RWPE1 (cell line): ENCODE results near the gene CD300A.
"Not testable (repeated sequence)": the region's sequence is repeated elsewhere in the genome, so short reads cannot be mapped to it uniquely, and the experiment has no call there.

Source experiments
- CTCF ChIA-PET: fragments of 350-600 bp; sonication (Branson Sonifier 250); formaldehyde crosslinking; extraction: SDS; loops from one replicate; lab custom pipeline; 2021; lab: Yijun Ruan, JAX
- POLR2A ChIA-PET: fragments of 400-600 bp; formaldehyde crosslinking; extraction: SDS; loops from one replicate; lab custom pipeline; 2020; ENCODE audit warnings: antibody characterized with exemption; ENCODE audit not compliant: low non-redundant PET; lab: Yijun Ruan, JAX
- DNase-seq: peaks from one replicate; pipeline ENCODE4 v3.0.0; 2012; ENCODE audit warnings: low spot score
- H3K27ac ChIP-seq: fragments of 450-650 bp; 2 replicates; pipeline ENCODE4 v1.5.1; 2017
- TF ChIP-seq, protein P1 (sequence below): fragments of 450-650 bp; conservative IDR thresholded peaks from 2 replicates; pipeline ENCODE4 v1.5.1; 2017; ENCODE audit warnings: low read depth, mild to moderate bottlenecking

The CD300A gene

DNA sequence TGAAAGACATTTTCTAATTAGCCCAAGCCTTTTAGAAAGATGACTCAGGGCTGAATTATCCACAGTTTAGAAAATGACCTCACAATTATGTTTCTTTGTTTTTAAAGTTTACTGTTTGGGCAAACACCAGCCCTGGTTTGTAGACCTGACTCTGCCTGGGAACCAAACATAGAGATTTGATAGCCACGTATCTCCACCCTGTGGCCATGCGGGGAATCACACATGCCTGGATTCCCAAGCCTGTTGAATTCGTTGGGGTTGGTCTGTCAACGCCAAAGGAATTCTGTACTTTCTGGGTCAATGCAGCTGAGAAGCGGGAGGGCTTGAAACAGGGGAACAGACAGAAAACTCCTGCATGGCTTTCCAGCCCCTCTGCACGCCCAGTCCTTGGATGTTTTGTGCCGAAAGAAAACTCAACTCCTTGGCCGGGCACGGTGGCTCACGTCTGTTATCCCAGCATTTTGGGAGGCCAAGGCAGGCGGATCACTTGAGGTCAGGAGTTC is 26.9 kb downstream of the CD300A start:
- ChIA-PET CTCF (interaction anchor here (0.6 to 1.7 kb wide), 3 partner anchors 42 to 125 kb away, joined by 3 to 6 read pairs (median 3); no protein-coding TSS in a partner anchor), POLR2A (no interaction called here)
- no peak overlapping the region for H3K27ac ChIP-seq
- DNase-seq, result peak; percentile 73
- TF ChIP-seq, protein P1, sequence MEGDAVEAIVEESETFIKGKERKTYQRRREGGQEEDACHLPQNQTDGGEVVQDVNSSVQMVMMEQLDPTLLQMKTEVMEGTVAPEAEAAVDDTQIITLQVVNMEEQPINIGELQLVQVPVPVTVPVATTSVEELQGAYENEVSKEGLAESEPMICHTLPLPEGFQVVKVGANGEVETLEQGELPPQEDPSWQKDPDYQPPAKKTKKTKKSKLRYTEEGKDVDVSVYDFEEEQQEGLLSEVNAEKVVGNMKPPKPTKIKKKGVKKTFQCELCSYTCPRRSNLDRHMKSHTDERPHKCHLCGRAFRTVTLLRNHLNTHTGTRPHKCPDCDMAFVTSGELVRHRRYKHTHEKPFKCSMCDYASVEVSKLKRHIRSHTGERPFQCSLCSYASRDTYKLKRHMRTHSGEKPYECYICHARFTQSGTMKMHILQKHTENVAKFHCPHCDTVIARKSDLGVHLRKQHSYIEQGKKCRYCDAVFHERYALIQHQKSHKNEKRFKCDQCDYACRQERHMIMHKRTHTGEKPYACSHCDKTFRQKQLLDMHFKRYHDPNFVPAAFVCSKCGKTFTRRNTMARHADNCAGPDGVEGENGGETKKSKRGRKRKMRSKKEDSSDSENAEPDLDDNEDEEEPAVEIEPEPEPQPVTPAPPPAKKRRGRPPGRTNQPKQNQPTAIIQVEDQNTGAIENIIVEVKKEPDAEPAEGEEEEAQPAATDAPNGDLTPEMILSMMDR, result peak; percentile 93

DNA sequence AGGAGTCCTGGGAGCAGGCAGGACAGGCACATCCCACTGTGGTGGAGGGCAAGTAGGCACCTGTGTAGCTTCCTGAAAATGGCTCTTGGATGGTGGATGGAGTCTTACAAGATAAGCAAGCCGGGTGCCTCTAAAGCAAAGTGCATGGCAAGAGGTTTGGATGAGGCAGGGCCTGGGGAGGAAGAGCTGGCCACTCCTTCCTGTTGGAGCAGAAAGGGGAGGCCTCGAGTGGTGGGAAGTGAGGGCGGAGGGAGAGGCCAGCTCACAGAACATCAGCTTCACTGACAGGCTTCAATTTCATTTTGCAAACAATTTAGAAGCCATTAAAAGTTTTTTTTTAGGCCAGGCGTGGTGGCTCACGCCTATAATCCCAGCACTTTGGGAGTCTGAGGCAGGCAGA is 31.0 kb downstream of the CD300A start:
- ChIA-PET CTCF (interaction anchor here (0.9 kb wide), 1 partner anchor 118 kb away, joined by 4 read pairs; no protein-coding TSS in a partner anchor), POLR2A (no interaction called here)
- TF ChIP-seq, protein P1, result no peak

DNA sequence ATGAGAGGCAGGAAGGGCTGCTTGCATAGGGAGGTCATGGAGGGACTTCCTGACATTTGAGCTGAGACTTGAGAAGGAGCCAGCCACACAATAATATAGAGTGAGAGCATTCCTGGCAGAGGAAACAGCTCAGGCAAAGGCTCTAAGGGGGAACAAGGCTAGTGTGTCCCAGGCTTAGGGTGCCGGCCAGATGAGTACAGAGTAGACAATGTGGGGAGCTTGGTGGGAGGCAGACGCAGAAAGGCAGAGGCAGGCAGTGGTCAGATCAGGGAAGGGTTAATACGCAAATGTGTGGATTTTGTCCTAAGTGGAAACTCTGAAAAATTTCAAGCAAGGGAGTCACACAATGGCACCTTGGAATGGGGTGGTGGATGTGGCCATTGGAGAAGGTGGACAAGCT is 33.6 kb downstream of the CD300A start:
- CTCF ChIA-PET, result interaction anchor here (0.6 to 1.5 kb wide), 3 partner anchors 121 to 132 kb away, joined by 4 to 5 read pairs (median 5); no protein-coding TSS in a partner anchor
- POLR2A ChIA-PET, result no interaction called here
- no peak for DNase-seq
- TF ChIP-seq, protein P1, result no peak
- no peak overlapping the region for H3K27ac ChIP-seq

More for the DNA sequence above, 31.0 kb downstream of the CD300A start:
- DNase-seq, result no peak
- no peak overlapping the region for H3K27ac ChIP-seq

- H3K27ac ChIP-seq, result no peak overlapping the region
- CTCF ChIA-PET, result no interaction called here
- TF ChIP-seq, protein P1, result no peak
- POLR2A ChIA-PET, result no interaction called here
- no peak for DNase-seq
Measured at GRCh38 chr17:74502861-74503260, 36.4 kb downstream of the CD300A start.

GRCh38 chr17:74503949-74504348 is 37.5 kb downstream of the CD300A start:
- DNase-seq, POLR2A ChIA-PET, H3K27ac ChIP-seq, CTCF ChIA-PET: not testable (repeated sequence)

DNA sequence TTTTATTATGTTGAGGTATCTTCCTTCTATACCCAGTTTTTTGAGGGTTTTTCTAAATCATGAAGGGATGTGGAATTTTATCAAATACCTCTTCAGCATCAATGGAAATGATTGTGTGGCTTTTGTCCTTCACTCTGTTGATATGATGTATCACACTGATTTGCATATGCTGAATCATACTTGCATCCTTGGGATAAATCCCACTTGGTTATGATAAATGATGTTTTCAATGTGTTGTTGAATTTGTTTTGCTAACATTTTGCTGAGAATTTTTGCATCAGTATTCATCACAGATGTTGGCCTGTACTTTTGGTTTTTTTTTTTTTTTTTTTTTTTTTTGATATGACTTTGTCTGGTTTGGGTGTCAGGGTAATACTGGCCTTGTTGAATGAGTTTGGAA is 41.7 kb downstream of the CD300A start:
- TF ChIP-seq, protein P1, result no peak
- no peak for DNase-seq
- POLR2A ChIA-PET, result no interaction called here
- H3K27ac ChIP-seq, result no peak overlapping the region
- CTCF ChIA-PET, result no interaction called here

- no peak overlapping the region for H3K27ac ChIP-seq
- no peak for DNase-seq
- TF ChIP-seq, protein P1, result no peak
- ChIA-PET POLR2A (no interaction called here), CTCF (interaction anchor here (0.6 kb wide), 1 partner anchor 1122 kb away, joined by 3 read pairs; no protein-coding TSS in a partner anchor)
Measured at GRCh38 chr17:74512036-74512435, 45.6 kb downstream of the CD300A start.
